Subcutaneous adipose tissue (tissue), 4 donors: ENCODE data around the gene C22orf15. TPM values are rescaled to one million over a fixed set of nuclear protein-coding genes. Genes with fewer than 3 reads are reported as not detected.

Source experiments
- CTCF ChIP-seq: fragments of 450-650 bp; IDR thresholded peaks from one replicate; pipeline ENCODE4 v1.5.1; 2016; ENCODE audit warnings: low read depth, mild to moderate bottlenecking, control low read depth, antibody characterized with exemption, moderate library complexity
- total RNA-seq, 4 donors: library from RNA; depleted of rRNA; stranded (reverse); fragments of >200 nt; gene quantifications; one replicate each; pipeline ENCODE4 v1.1.0, GENCODE V29; 2016

Gene C22orf15
- not detected for total RNA-seq

- TF ChIP-seq CTCF: no peak
Observed at GRCh38 chr22:23762842-23763578, at the start of gene C22orf15. Gene C22orf15, plus strand, starts transcription at chr22:23762990. Its CDS starts 317 bp downstream, at chr22:23763307.

GRCh38 chr22:23713696-23714595 is 48.8 kb upstream of the C22orf15 start:
- no peak for TF ChIP-seq CTCF

GRCh38 chr22:23714596-23715578 is 47.9 kb upstream of the C22orf15 start:
- TF ChIP-seq CTCF: no peak

- no peak for TF ChIP-seq CTCF
Observed at GRCh38 chr22:23715806-23716375, 46.9 kb upstream of the C22orf15 start.

- TF ChIP-seq CTCF: no peak
Observed at GRCh38 chr22:23716811-23717801, 45.7 kb upstream of the C22orf15 start.
